DOHH2 (cell line): ENCODE data around the gene GALNT14.

Source experiments
- EZH2phosphoT487 ChIP-seq: fragments of 200-600 bp; sonication (generic); IDR thresholded peaks from 2 replicates; pipeline ENCODE4 v1.6.1; 2017; ENCODE audit warnings: borderline replicate concordance, mild to moderate bottlenecking, antibody characterized with exemption, low read length, moderate library complexity, mixed read lengths
- TF ChIP-seq, protein P1 (sequence below): fragments of 200-600 bp; sonication (generic); IDR thresholded peaks from one replicate; pipeline ENCODE4 v1.5.1; 2014; ENCODE audit warnings: antibody characterized with exemption, mild to moderate bottlenecking, low read depth, low read length; ENCODE audit not compliant: poor library complexity, severe bottlenecking

DNA sequence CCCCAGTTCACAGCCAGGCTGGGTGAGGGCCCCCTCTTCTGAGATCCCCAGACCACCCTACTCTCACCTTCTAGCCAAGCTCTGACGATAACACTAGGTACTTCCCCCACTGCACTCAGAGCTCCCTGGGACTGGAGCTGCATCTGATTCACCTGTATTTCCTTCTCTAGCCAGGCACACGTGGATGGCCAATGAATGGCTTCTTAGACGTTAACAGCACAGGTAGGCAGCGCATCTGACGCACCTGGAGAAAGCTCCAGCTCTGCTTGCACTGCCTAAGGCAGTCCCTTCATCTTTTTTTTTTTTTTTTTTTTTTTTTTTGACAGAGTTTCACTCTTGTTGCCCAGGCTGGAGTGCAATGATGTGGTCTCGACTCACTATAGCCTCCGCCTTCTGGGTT lies 48.1 kb downstream of the GALNT14 start:
- TF ChIP-seq, protein P1, sequence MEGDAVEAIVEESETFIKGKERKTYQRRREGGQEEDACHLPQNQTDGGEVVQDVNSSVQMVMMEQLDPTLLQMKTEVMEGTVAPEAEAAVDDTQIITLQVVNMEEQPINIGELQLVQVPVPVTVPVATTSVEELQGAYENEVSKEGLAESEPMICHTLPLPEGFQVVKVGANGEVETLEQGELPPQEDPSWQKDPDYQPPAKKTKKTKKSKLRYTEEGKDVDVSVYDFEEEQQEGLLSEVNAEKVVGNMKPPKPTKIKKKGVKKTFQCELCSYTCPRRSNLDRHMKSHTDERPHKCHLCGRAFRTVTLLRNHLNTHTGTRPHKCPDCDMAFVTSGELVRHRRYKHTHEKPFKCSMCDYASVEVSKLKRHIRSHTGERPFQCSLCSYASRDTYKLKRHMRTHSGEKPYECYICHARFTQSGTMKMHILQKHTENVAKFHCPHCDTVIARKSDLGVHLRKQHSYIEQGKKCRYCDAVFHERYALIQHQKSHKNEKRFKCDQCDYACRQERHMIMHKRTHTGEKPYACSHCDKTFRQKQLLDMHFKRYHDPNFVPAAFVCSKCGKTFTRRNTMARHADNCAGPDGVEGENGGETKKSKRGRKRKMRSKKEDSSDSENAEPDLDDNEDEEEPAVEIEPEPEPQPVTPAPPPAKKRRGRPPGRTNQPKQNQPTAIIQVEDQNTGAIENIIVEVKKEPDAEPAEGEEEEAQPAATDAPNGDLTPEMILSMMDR, result no peak
- TF ChIP-seq EZH2phosphoT487, result no peak
